PC-3 (cell line): ENCODE measurements around the gene HSF2BP. TPM values are rescaled to one million over a fixed set of nuclear protein-coding genes. Genes with fewer than 3 reads are reported as not detected.
"Not testable (repeated sequence)": the region's sequence is repeated elsewhere in the genome, so short reads cannot be mapped to it uniquely, and the experiment has no call there.

Experiments
- ATAC-seq: fragments of 200-7000 bp; cut with Tn5 transposase; 2 replicates; pipeline ENCODE4 v1.9.1; 2020; ENCODE audit warnings: mild to moderate bottlenecking, moderate library complexity
- BruUV-seq: library from RNA; stranded (reverse); fragments of 400-500 nt; replicated peaks from 2 replicates; lab custom pipeline; 2021; lab: Mats Ljungman, UMichigan
- CTCF ChIA-PET: fragments of 300-600 bp; sonication (Branson Sonifier 250); formaldehyde crosslinking; loops from one replicate; lab custom pipeline; 2022; ENCODE audit warnings: antibody characterized with exemption; lab: Charles Lee
- POLR2A ChIA-PET: fragments of 300-600 bp; sonication (Branson Sonifier 250); formaldehyde crosslinking; loops from one replicate; lab custom pipeline; 2022; ENCODE audit warnings: antibody characterized with exemption; ENCODE audit not compliant: unreplicated experiment; lab: Charles Lee
- DNase-seq: peaks from one replicate; pipeline ENCODE4 v3.0.0-alpha.2; 2015
- H2AFZ ChIP-seq: fragments of 300-600 bp; sonication (generic); 2 replicates; pipeline ENCODE4 v1.6.0; 2016; ENCODE audit warnings: antibody characterized with exemption, low read length
- H3F3A ChIP-seq: fragments of 300-600 bp; sonication (generic); one replicate; pipeline ENCODE4 v1.6.0; 2017; ENCODE audit warnings: antibody characterized with exemption, low read length, control low read depth, mild to moderate bottlenecking; ENCODE audit not compliant: unreplicated experiment
- H3K27ac ChIP-seq: fragments of 300-600 bp; sonication (generic); 2 replicates; pipeline ENCODE4 v1.5.1; 2016; ENCODE audit warnings: mild to moderate bottlenecking, low read length
- H3K27me3 ChIP-seq: fragments of 300-600 bp; sonication (generic); 2 replicates; pipeline ENCODE4 v1.6.1; 2016; ENCODE audit warnings: low read length, mixed read lengths
- H3K36me3 ChIP-seq: fragments of 300-600 bp; sonication (generic); 2 replicates; pipeline ENCODE4 v1.6.1; 2016; ENCODE audit warnings: low read depth, mixed run types, low read length, mixed read lengths
- H3K4me1 ChIP-seq: fragments of 300-600 bp; sonication (generic); 2 replicates; pipeline ENCODE4 v1.5.1; 2016; ENCODE audit warnings: low read length; ENCODE audit not compliant: insufficient read depth
- H3K4me2 ChIP-seq: fragments of 300-600 bp; sonication (generic); 2 replicates; pipeline ENCODE4 v1.6.0; 2016; ENCODE audit warnings: low read length
- H3K4me3 ChIP-seq: fragments of 300-600 bp; sonication (generic); 2 replicates; pipeline ENCODE4 v1.5.1; 2016; ENCODE audit warnings: mild to moderate bottlenecking, low read length, mixed read lengths
- H3K79me2 ChIP-seq: fragments of 300-600 bp; sonication (generic); 2 replicates; pipeline ENCODE4 v1.6.1; 2017; ENCODE audit warnings: low read length, mixed read lengths
- H3K9ac ChIP-seq: fragments of 300-600 bp; sonication (generic); 2 replicates; pipeline ENCODE4 v1.6.0; 2016; ENCODE audit warnings: mild to moderate bottlenecking, low read length
- H3K9me2 ChIP-seq: fragments of 300-600 bp; sonication (generic); replicated peaks from 2 replicates; pipeline ENCODE4 v1.6.1; 2016; ENCODE audit warnings: mixed run types, low read length, mixed read lengths
- H3K9me3 ChIP-seq: fragments of 300-600 bp; sonication (generic); 2 replicates; pipeline ENCODE4 v1.6.1; 2016; ENCODE audit warnings: low read length, mixed read lengths
- H4K20me1 ChIP-seq: fragments of 300-600 bp; sonication (generic); 2 replicates; pipeline ENCODE4 v1.6.1; 2016; ENCODE audit warnings: low read length, mixed read lengths
- intact Hi-C: fragments of 100-400 bp; cut with micrococcal nuclease; formaldehyde crosslinking; loops from 2 replicates; pipeline ENCODE4 v1.9.0; 2023
- total RNA-seq: library from RNA; depleted of rRNA; stranded (reverse); fragments of >200 nt; gene quantifications from 2 replicates; pipeline ENCODE4 v1.2.3, GENCODE V29; 2014

HSF2BP gene
- total RNA-seq, 1 experiment from 2014 or later = 2.4 TPM

- H3F3A ChIP-seq, CTCF ChIA-PET, H3K36me3 ChIP-seq, H3K9me3 ChIP-seq, H3K9me2 ChIP-seq, H4K20me1 ChIP-seq, H3K27me3 ChIP-seq, BruUV-seq, H3K27ac ChIP-seq, H3K4me2 ChIP-seq, DNase-seq, H3K9ac ChIP-seq, H3K4me1 ChIP-seq, H2AFZ ChIP-seq, H3K4me3 ChIP-seq, POLR2A ChIA-PET, intact Hi-C loops, H3K79me2 ChIP-seq: not testable (repeated sequence)
- ATAC-seq = peak; percentile 10
Observed at GRCh38 chr21:43498065-43498464, 161.2 kb downstream of the HSF2BP start.

DNA sequence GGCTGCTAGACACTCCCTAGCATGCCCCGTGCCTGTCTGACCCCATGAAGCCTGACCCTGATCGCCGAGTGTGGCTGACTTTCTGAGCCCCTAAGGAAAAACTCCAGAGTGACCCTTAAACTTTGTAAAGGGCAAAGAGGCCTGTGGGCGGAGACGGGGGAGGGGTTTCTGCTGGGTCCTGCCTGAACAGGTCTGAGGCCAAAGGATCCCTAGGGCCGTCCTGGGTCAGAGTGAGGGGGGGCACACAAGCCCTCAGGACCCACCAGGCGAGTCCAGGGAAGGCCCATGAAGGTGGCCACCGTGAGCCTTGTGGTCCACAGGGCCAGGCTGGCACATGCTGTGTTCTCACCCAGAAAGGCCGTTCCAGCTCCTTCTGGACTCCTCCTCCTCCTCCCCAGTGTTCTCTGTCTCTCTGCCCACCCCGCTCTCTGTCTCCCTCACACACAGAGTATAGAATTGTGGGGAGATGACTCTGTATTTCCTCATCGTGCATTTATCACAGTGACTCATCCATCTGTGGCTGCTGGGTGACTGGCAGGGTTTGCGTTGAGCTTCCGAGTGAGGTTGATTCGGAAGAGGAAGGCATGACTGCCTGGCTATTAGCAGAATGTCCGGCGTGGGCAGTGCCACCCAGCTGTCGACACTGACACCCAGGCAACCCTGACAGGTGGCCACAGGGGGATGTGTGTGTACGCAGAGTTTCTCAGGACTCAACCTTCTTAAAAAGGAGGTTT is 164.8 kb downstream of the HSF2BP start:
- H3K27me3 ChIP-seq, H3K27ac ChIP-seq, intact Hi-C loops, H3K9me3 ChIP-seq, POLR2A ChIA-PET, H4K20me1 ChIP-seq, H3K4me2 ChIP-seq, CTCF ChIA-PET, H3K36me3 ChIP-seq, DNase-seq, H3K4me1 ChIP-seq, H3K4me3 ChIP-seq, H3K9me2 ChIP-seq, H3F3A ChIP-seq, H3K79me2 ChIP-seq, H2AFZ ChIP-seq, H3K9ac ChIP-seq: not testable (repeated sequence)
- ATAC-seq = peak; percentile 82
- BruUV-seq = TSS peak; percentile 94

GRCh38 chr21:43493471-43493870 is 165.8 kb downstream of the HSF2BP start:
- H3K9me2 ChIP-seq, H3K4me3 ChIP-seq, H3K4me2 ChIP-seq, H3K27me3 ChIP-seq, DNase-seq, intact Hi-C loops, H3K9ac ChIP-seq, H3K4me1 ChIP-seq, H4K20me1 ChIP-seq, H3K36me3 ChIP-seq, H3K9me3 ChIP-seq, CTCF ChIA-PET, BruUV-seq, H3K27ac ChIP-seq, H3F3A ChIP-seq, H2AFZ ChIP-seq, H3K79me2 ChIP-seq, POLR2A ChIA-PET: not testable (repeated sequence)
- peak; percentile 61 for ATAC-seq

GRCh38 chr21:43488235-43488634 is 171.1 kb downstream of the HSF2BP start:
- POLR2A ChIA-PET, H3F3A ChIP-seq, H3K79me2 ChIP-seq, H3K27ac ChIP-seq, DNase-seq, H3K4me3 ChIP-seq, H3K4me2 ChIP-seq, H3K9ac ChIP-seq, H4K20me1 ChIP-seq, BruUV-seq, H3K36me3 ChIP-seq, H3K27me3 ChIP-seq, intact Hi-C loops, H2AFZ ChIP-seq, H3K4me1 ChIP-seq, H3K9me2 ChIP-seq, CTCF ChIA-PET, H3K9me3 ChIP-seq: not testable (repeated sequence)
- peak; percentile 96 for ATAC-seq

DNA sequence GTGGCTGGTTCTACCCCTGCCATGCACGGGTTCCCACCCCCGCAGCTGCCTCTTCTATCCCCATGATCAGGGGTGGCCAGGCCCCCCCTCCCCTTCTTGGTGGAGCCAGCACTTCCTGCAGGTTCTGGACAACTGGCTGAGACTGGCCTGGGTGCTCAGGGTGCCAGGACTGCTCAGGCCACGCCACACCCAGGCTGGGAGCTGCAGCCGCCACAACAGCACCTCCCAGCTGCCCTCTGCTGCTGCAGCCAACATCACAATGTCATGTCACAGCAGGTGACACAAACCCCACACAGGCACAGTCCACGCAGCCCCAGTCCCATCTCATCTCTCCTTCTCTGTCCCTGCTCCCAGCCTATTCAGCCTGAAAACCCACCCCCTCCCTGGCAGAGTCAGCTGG is 173.2 kb downstream of the HSF2BP start:
- H3K4me2 ChIP-seq, intact Hi-C loops, H3K9me2 ChIP-seq, H3F3A ChIP-seq, DNase-seq, BruUV-seq, H3K4me3 ChIP-seq, H3K27ac ChIP-seq, CTCF ChIA-PET, H3K27me3 ChIP-seq, H2AFZ ChIP-seq, H3K36me3 ChIP-seq, H3K9me3 ChIP-seq, H3K9ac ChIP-seq, H3K79me2 ChIP-seq, H3K4me1 ChIP-seq, H4K20me1 ChIP-seq, POLR2A ChIA-PET: not testable (repeated sequence)
- peak; percentile 19; the same call in 1 of the 2 replicates for ATAC-seq

- DNase-seq, H3K9ac ChIP-seq, H3K27ac ChIP-seq, H3K9me3 ChIP-seq, intact Hi-C loops, POLR2A ChIA-PET, H2AFZ ChIP-seq, ATAC-seq, CTCF ChIA-PET, BruUV-seq, H3K4me2 ChIP-seq, H3K9me2 ChIP-seq, H3K4me1 ChIP-seq, H3K27me3 ChIP-seq, H3F3A ChIP-seq, H4K20me1 ChIP-seq, H3K4me3 ChIP-seq, H3K36me3 ChIP-seq, H3K79me2 ChIP-seq: not testable (repeated sequence)
Observed at GRCh38 chr21:43485016-43485415, 174.3 kb downstream of the HSF2BP start.

- ATAC-seq, DNase-seq, H3K4me3 ChIP-seq, H3K9me2 ChIP-seq, H3K9ac ChIP-seq, H3F3A ChIP-seq, H3K27ac ChIP-seq, POLR2A ChIA-PET, H3K9me3 ChIP-seq, H4K20me1 ChIP-seq, BruUV-seq, intact Hi-C loops, CTCF ChIA-PET, H3K79me2 ChIP-seq, H3K36me3 ChIP-seq, H3K4me2 ChIP-seq, H3K27me3 ChIP-seq, H2AFZ ChIP-seq, H3K4me1 ChIP-seq: not testable (repeated sequence)
Observed at GRCh38 chr21:43479197-43479596, 180.1 kb downstream of the HSF2BP start.
